Upper lobe of left lung (tissue), 6 donors: ENCODE results near the gene GNGT2. TPM values are rescaled to one million over a fixed set of nuclear protein-coding genes. Genes with fewer than 3 reads are reported as not detected.

Experiments
- ATAC-seq, 2 donors: fragments of 200-7000 bp; cut with Tn5 transposase; one replicate each; pipeline ENCODE4 v1.9.1; 2022; ENCODE audit warnings: mild to moderate bottlenecking in 2 of 2, moderate library complexity in 2 of 2; ENCODE audit not compliant: low FRiP score in 2 of 2
- DNase-seq, 2 donors: peaks; one replicate each; pipeline ENCODE4 v3.0.0-alpha.2; 2019 to 2020
- H3K27ac ChIP-seq, 4 donors: fragments of 200-600 bp; sonication (generic); one replicate each; pipeline ENCODE4 v1.5.1; 2016 to 2019
- H3K27me3 ChIP-seq, 4 donors: fragments of 200-600 bp; sonication (generic); one replicate each; pipeline ENCODE4 v1.5.1; 2017 to 2019
- H3K36me3 ChIP-seq, 4 donors: fragments of 200-600 bp; sonication (generic); one replicate each; pipeline ENCODE4 v1.5.1; 2016 to 2019
- H3K4me1 ChIP-seq, 4 donors: fragments of 200-600 bp; sonication (generic); one replicate each; pipeline ENCODE4 v1.5.1; 2018 to 2019
- H3K4me3 ChIP-seq, 4 donors: fragments of 200-600 bp; sonication (generic); one replicate each; pipeline ENCODE4 v1.5.1; 2017 to 2019; ENCODE audit warnings: mild to moderate bottlenecking in 2 of 4, moderate library complexity in 1 of 4
- H3K9me3 ChIP-seq, 4 donors: fragments of 200-600 bp; sonication (generic); one replicate each; pipeline ENCODE4 v1.5.1; 2018 to 2019
- EP300 ChIP-seq, 4 donors: sonication (generic); formaldehyde crosslinking; IDR thresholded peaks; one replicate each; pipeline ENCODE4 v1.5.1; 2017; ENCODE audit warnings: antibody characterized with exemption in 4 of 4, control low read depth in 2 of 4
- POLR2A ChIP-seq, 4 donors: fragments of 450-650 bp; IDR thresholded peaks; one replicate each; pipeline ENCODE4 v1.5.1; 2016 to 2017; ENCODE audit warnings: antibody characterized with exemption in 4 of 4, mild to moderate bottlenecking in 2 of 4
- POLR2AphosphoS5 ChIP-seq, 2 donors: sonication (generic); formaldehyde crosslinking; IDR thresholded peaks; one replicate each; pipeline ENCODE4 v1.5.1; 2017; ENCODE audit warnings: antibody characterized with exemption in 2 of 2
- WGBS, 2 donors: methylation state at CpG; one replicate each; pipeline ENCODE4 v1.1.5; 2017 to 2018; 5-methylcytosine and 5-hydroxymethylcytosine counted together
- total RNA-seq, 6 donors: library from RNA; depleted of rRNA in 4 of 6; stranded (reverse); fragments of >200 nt in 4 of 6; gene quantifications; one replicate each; pipeline versions ENCODE4 v1.1.0 to v1.2.1, GENCODE V29; 2016 to 2021
- TF ChIP-seq, protein P1 (sequence below), 6 experiments: fragments of 450-650 bp in 4 of 6; fragments of 200-600 bp in 2 of 6; sonication (generic) in 2 of 6; IDR thresholded peaks; one replicate each; pipeline ENCODE4 v1.5.1; 2016 to 2019; ENCODE audit warnings: antibody characterized with exemption in 6 of 6
- donor health status: DM: no; HTN: no; CAD: no; lungs with moderate emphysema.
- donor health status: DM: no; HTN: yes; CAD: no; lungs with severe emphysema.

Gene GNGT2
- total RNA-seq, 6 donors from 2014 or later: 1.1 to 22.5 (median 9.9) TPM

GRCh38 chr17:49197346-49197998 is 12.9 kb downstream of the GNGT2 start:
- WGBS, 2 donors: 51 to 64% methylated on average over 5 of the region's 5 CpGs
- TF ChIP-seq POLR2AphosphoS5 (IDR thresholded peaks at IDR 0.05) (no peak), EP300 (IDR thresholded peaks at IDR 0.05) (no peak), POLR2A (IDR thresholded peaks at IDR 0.05) (no peak)
- TF ChIP-seq, protein P1, sequence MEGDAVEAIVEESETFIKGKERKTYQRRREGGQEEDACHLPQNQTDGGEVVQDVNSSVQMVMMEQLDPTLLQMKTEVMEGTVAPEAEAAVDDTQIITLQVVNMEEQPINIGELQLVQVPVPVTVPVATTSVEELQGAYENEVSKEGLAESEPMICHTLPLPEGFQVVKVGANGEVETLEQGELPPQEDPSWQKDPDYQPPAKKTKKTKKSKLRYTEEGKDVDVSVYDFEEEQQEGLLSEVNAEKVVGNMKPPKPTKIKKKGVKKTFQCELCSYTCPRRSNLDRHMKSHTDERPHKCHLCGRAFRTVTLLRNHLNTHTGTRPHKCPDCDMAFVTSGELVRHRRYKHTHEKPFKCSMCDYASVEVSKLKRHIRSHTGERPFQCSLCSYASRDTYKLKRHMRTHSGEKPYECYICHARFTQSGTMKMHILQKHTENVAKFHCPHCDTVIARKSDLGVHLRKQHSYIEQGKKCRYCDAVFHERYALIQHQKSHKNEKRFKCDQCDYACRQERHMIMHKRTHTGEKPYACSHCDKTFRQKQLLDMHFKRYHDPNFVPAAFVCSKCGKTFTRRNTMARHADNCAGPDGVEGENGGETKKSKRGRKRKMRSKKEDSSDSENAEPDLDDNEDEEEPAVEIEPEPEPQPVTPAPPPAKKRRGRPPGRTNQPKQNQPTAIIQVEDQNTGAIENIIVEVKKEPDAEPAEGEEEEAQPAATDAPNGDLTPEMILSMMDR (IDR thresholded peaks at IDR 0.05): no peak
- no peak overlapping the region for H3K4me3 ChIP-seq

GRCh38 chr17:49196520-49196919 is 13.9 kb downstream of the GNGT2 start:
- 74 to 87% methylated on average over 3 of the region's 3 CpGs for WGBS, 2 donors
- ATAC-seq: no peak
- Histone ChIP-seq H3K9me3 (no peaks in the 10 kb centered on the region), H3K4me1 (peaks cover 0 to 10% (median 6%) of the 10 kb centered on the region in 4 donors), H3K27ac (no peak overlapping the region), H3K27me3 (no peaks in the 10 kb centered on the region), H3K36me3 (no peaks in the 10 kb centered on the region), H3K4me3 (no peak overlapping the region)
- TF ChIP-seq POLR2A (IDR thresholded peaks at IDR 0.05) (no peak), POLR2AphosphoS5 (IDR thresholded peaks at IDR 0.05) (no peak), EP300 (IDR thresholded peaks at IDR 0.05) (peak in 1 of 4 donors; percentile 16)
- TF ChIP-seq, protein P1 (IDR thresholded peaks at IDR 0.05): no peak
- no peak for DNase-seq

More at GRCh38 chr17:49197346-49197998, 12.9 kb downstream of the GNGT2 start:
- H3K27ac ChIP-seq: no peak overlapping the region
- no peaks in the 10 kb centered on the region for H3K36me3 ChIP-seq
- no peaks in the 10 kb centered on the region for H3K9me3 ChIP-seq
- DNase-seq: no peak
- peaks cover 0 to 10% (median 4%) of the 10 kb centered on the region in 4 donors for H3K4me1 ChIP-seq
- H3K27me3 ChIP-seq: no peaks in the 10 kb centered on the region
- ATAC-seq: no peak

GRCh38 chr17:49195751-49196150 is 14.6 kb downstream of the GNGT2 start:
- H3K4me3 ChIP-seq: no peak overlapping the region
- TF ChIP-seq POLR2A (IDR thresholded peaks at IDR 0.05) (no peak), POLR2AphosphoS5 (IDR thresholded peaks at IDR 0.05) (no peak), EP300 (IDR thresholded peaks at IDR 0.05) (no peak)
- TF ChIP-seq, protein P1 (IDR thresholded peaks at IDR 0.05): no peak
- no peaks in the 10 kb centered on the region for H3K36me3 ChIP-seq
- ATAC-seq (no peak), DNase-seq (no peak)
- H3K27me3 ChIP-seq: no peaks in the 10 kb centered on the region
- H3K9me3 ChIP-seq: no peaks in the 10 kb centered on the region
- H3K27ac ChIP-seq: no peak overlapping the region
- 78 to 80% methylated on average over 4 of the region's 4 CpGs for WGBS, 2 donors
- peaks cover 0 to 13% (median 8%) of the 10 kb centered on the region in 4 donors for H3K4me1 ChIP-seq

- ATAC-seq (no peak), DNase-seq (no peak)
- H3K36me3 ChIP-seq: no peaks in the 10 kb centered on the region
- TF ChIP-seq, protein P1 (IDR thresholded peaks at IDR 0.05): no peak
- TF ChIP-seq POLR2AphosphoS5 (IDR thresholded peaks at IDR 0.05) (no peak), POLR2A (IDR thresholded peaks at IDR 0.05) (no peak), EP300 (IDR thresholded peaks at IDR 0.05) (no peak)
- H3K4me3 ChIP-seq: no peak overlapping the region
- H3K27ac ChIP-seq: peak overlapping the region in 2 of 4 donors; percentile 97 to 99
- H3K4me1 ChIP-seq: peaks cover 0 to 13% (median 9%) of the 10 kb centered on the region in 4 donors
- H3K9me3 ChIP-seq: no peaks in the 10 kb centered on the region
- H3K27me3 ChIP-seq: no peaks in the 10 kb centered on the region
- WGBS, 2 donors: 54 to 57% methylated on average over 3 of the region's 3 CpGs
Measured at GRCh38 chr17:49194297-49194607, 16.1 kb downstream of the GNGT2 start.
